Astrocyte (in vitro differentiated cells and primary cell): Measurements from ENCODE around the gene KRT9. TPM values are rescaled to one million over a fixed set of nuclear protein-coding genes. Genes with fewer than 3 reads are reported as not detected.
"Not testable (repeated sequence)": the region's sequence is repeated elsewhere in the genome, so short reads cannot be mapped to it uniquely, and the experiment has no call there.

ENCODE experiments used
- DNase-seq: peaks from one replicate; pipeline ENCODE4 v3.0.0-alpha.2; 2010; ENCODE audit warnings: low read depth
- FAIRE-seq: peaks from 2 replicates; lab custom pipeline; 2011; peaks lifted over from hg19 to GRCh38; lab: Jason Lieb, UNC
- H2AFZ ChIP-seq: 2 replicates; pipeline ENCODE4 v1.6.0; 2012; ENCODE audit warnings: low read depth, low read length, inconsistent platforms
- H3K27ac ChIP-seq: 2 replicates; pipeline ENCODE4 v1.5.1; 2011; ENCODE audit warnings: low read depth, low read length, inconsistent platforms
- H3K27me3 ChIP-seq: 2 replicates; pipeline ENCODE4 v1.6.0; 2011; ENCODE audit warnings: low read length, inconsistent platforms; ENCODE audit not compliant: insufficient read depth
- H3K36me3 ChIP-seq: 2 replicates; pipeline ENCODE4 v1.5.1; 2011; ENCODE audit warnings: low read length, inconsistent platforms; ENCODE audit not compliant: insufficient read depth
- H3K4me1 ChIP-seq: 2 replicates; pipeline ENCODE4 v1.5.1; 2011; ENCODE audit warnings: low read length, inconsistent platforms; ENCODE audit not compliant: insufficient read depth
- H3K4me2 ChIP-seq: 2 replicates; pipeline ENCODE4 v1.6.0; 2012; ENCODE audit warnings: low read length, inconsistent platforms
- H3K4me3 ChIP-seq: 2 replicates; pipeline ENCODE4 v1.5.1; 2011; ENCODE audit warnings: low read depth, mild to moderate bottlenecking, low read length, inconsistent platforms; ENCODE audit not compliant: insufficient read depth
- H3K79me2 ChIP-seq: 2 replicates; pipeline ENCODE4 v1.6.0; 2012; ENCODE audit warnings: mild to moderate bottlenecking, low read length, inconsistent platforms; ENCODE audit not compliant: insufficient read depth
- H3K9ac ChIP-seq: 2 replicates; pipeline ENCODE4 v1.6.0; 2012; ENCODE audit warnings: mild to moderate bottlenecking, low read length, inconsistent platforms
- H3K9me3 ChIP-seq: 2 replicates; pipeline ENCODE4 v1.5.1; 2012; ENCODE audit warnings: low read depth, mild to moderate bottlenecking, low read length, inconsistent platforms; ENCODE audit not compliant: insufficient read depth
- H4K20me1 ChIP-seq: 2 replicates; pipeline ENCODE4 v1.6.0; 2012; ENCODE audit warnings: low read length, inconsistent platforms; ENCODE audit not compliant: insufficient read depth
- H3K27ac Mint-ChIP-seq: one replicate; pipeline ENCODE4 v1.8.0; 2021; ENCODE audit warnings: mild to moderate bottlenecking, mixed read lengths; ENCODE audit not compliant: unreplicated experiment
- H3K27me3 Mint-ChIP-seq: one replicate; pipeline ENCODE4 v1.8.0; 2021; ENCODE audit warnings: low read depth, mixed read lengths; ENCODE audit not compliant: unreplicated experiment
- H3K36me3 Mint-ChIP-seq: one replicate; pipeline ENCODE4 v1.8.0; 2021; ENCODE audit warnings: low read depth, mixed read lengths; ENCODE audit not compliant: unreplicated experiment
- H3K4me1 Mint-ChIP-seq: one replicate; pipeline ENCODE4 v1.8.0; 2021; ENCODE audit warnings: low read depth, mixed read lengths; ENCODE audit not compliant: unreplicated experiment
- H3K4me3 Mint-ChIP-seq: one replicate; pipeline ENCODE4 v1.8.0; 2021; ENCODE audit warnings: mild to moderate bottlenecking, moderate library complexity, mixed read lengths; ENCODE audit not compliant: unreplicated experiment
- H3K9me3 Mint-ChIP-seq: one replicate; pipeline ENCODE4 v1.8.0; 2021; ENCODE audit warnings: mild to moderate bottlenecking, mixed read lengths; ENCODE audit not compliant: unreplicated experiment
- CTCF ChIP-seq: IDR thresholded peaks from 2 replicates; pipeline ENCODE4 v1.5.1; 2011; ENCODE audit warnings: low read depth, mild to moderate bottlenecking, inconsistent platforms, low read length, moderate library complexity; ENCODE audit not compliant: insufficient read depth
- EZH2 ChIP-seq: IDR thresholded peaks from 2 replicates; pipeline ENCODE4 v1.6.1; 2012; ENCODE audit warnings: mild to moderate bottlenecking, low read length, inconsistent platforms; ENCODE audit not compliant: insufficient read depth
- total RNA-seq: library from RNA; stranded (reverse); gene quantifications from 2 replicates; pipeline ENCODE4 v1.2.1, GENCODE V29; 2021

Gene KRT9
- total RNA-seq, 1 donor from 2014 or later = 0.09 TPM

- Histone ChIP-seq H3K4me3 (no peak overlapping the region), H4K20me1 (no peaks in the 10 kb centered on the region), H3K27me3 (no peaks in the 10 kb centered on the region), H3K79me2 (no peaks in the 10 kb centered on the region), H3K9ac (no peak overlapping the region), H3K36me3 (no peaks in the 10 kb centered on the region), H3K4me1 (no peaks in the 10 kb centered on the region), H2AFZ (no peak overlapping the region), H3K9me3 (no peaks in the 10 kb centered on the region), H3K27ac (no peak overlapping the region), H3K4me2 (no peak overlapping the region)
- no peak overlapping the region for H3K4me3 Mint-ChIP-seq
- no peak for DNase-seq
- TF ChIP-seq EZH2 (no peak), CTCF (no peak)
- peaks cover 37% of the 10 kb centered on the region for H3K27me3 Mint-ChIP-seq
- no peak for FAIRE-seq
- peaks cover 1% of the 10 kb centered on the region for H3K36me3 Mint-ChIP-seq
- H3K27ac Mint-ChIP-seq = no peak overlapping the region
- H3K9me3 Mint-ChIP-seq = peaks cover 7% of the 10 kb centered on the region
- no peaks in the 10 kb centered on the region for H3K4me1 Mint-ChIP-seq
Observed at GRCh38 chr17:41585301-41586056, 13.6 kb upstream of the KRT9 start.

DNA sequence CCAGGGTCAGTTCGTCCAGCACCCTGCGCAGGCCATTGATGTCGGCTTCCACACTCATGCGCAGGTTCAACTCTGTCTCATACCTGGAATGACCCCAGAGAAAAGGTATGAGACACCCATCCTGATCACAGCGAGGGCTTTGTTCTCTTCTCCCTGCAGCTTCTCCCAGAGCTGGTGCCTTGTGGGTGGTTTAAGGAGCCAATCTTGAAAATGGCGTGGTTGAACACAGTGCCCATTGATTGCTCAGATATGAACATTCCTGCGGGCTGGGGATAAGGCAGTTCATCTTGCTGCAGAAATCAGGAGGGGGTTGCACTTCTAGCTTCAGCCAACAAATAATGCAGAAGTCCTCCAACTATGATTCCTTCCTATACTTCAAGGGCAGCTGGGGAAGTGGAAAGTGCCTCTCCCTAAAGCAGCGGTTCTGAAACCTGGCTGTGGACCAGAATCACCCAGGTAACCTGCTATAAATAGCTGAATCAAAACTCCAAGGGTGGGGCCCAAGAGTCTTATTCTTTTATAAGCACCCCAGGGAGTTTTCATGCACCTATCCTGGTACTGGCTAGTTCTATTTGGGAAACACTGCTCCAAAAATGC lies 12.6 kb upstream of the KRT9 start:
- not testable (repeated sequence) for H2AFZ ChIP-seq, H3K4me2 ChIP-seq, H3K9ac ChIP-seq, H3K9me3 Mint-ChIP-seq, H3K36me3 ChIP-seq, H3K36me3 Mint-ChIP-seq, H4K20me1 ChIP-seq, H3K4me1 ChIP-seq, H3K9me3 ChIP-seq, H3K79me2 ChIP-seq, FAIRE-seq, H3K27ac ChIP-seq, H3K4me1 Mint-ChIP-seq, H3K27ac Mint-ChIP-seq, DNase-seq, H3K27me3 ChIP-seq, H3K4me3 Mint-ChIP-seq, H3K4me3 ChIP-seq
- H3K27me3 Mint-ChIP-seq = peaks cover 41% of the 10 kb centered on the region

GRCh38 chr17:41583137-41584127 lies 11.6 kb upstream of the KRT9 start:
- Mint-ChIP-seq H3K4me1 (no peaks in the 10 kb centered on the region), H3K27ac (peak overlapping the region; percentile 80), H3K36me3 (no peaks in the 10 kb centered on the region), H3K9me3 (peaks cover 6% of the 10 kb centered on the region), H3K4me3 (no peak overlapping the region), H3K27me3 (peaks cover 40% of the 10 kb centered on the region)
- Histone ChIP-seq H3K27me3 (peaks cover 2% of the 10 kb centered on the region), H3K4me1 (no peaks in the 10 kb centered on the region), H3K36me3 (no peaks in the 10 kb centered on the region), H2AFZ (no peak overlapping the region), H4K20me1 (no peaks in the 10 kb centered on the region), H3K4me3 (no peak overlapping the region), H3K4me2 (no peak overlapping the region), H3K9me3 (no peaks in the 10 kb centered on the region), H3K9ac (no peak overlapping the region), H3K27ac (no peak overlapping the region), H3K79me2 (no peaks in the 10 kb centered on the region)
- DNase-seq (no peak), FAIRE-seq (no peak)
- no peak for TF ChIP-seq EZH2
- no peak for TF ChIP-seq CTCF

- not testable (repeated sequence) for H3K27ac Mint-ChIP-seq, H3K9ac ChIP-seq, H3K4me1 ChIP-seq, H3K4me3 ChIP-seq, H3K79me2 ChIP-seq, DNase-seq, H3K9me3 ChIP-seq, H2AFZ ChIP-seq, H3K4me1 Mint-ChIP-seq, H3K27ac ChIP-seq, H3K36me3 ChIP-seq, H3K36me3 Mint-ChIP-seq, FAIRE-seq, H4K20me1 ChIP-seq, H3K4me3 Mint-ChIP-seq, H3K4me2 ChIP-seq, H3K27me3 ChIP-seq, H3K9me3 Mint-ChIP-seq
- H3K27me3 Mint-ChIP-seq = peaks cover 44% of the 10 kb centered on the region
Observed at GRCh38 chr17:41582061-41582968, 10.5 kb upstream of the KRT9 start.
